ENCODE measurements around the gene DDIT4. TPM values are rescaled to one million over a fixed set of nuclear protein-coding genes. Genes with fewer than 3 reads are reported as not detected.
A peak's percentile ranks its signal among the peaks of the same experiment; 100 is the strongest.

DDIT4 gene
- total and polyA plus RNA-seq, 2 of the 8 experiments (the other 6 are each of a cell fraction or from before 2014, with no cell fraction given): 47.4 to 108 TPM

GRCh38 chr10:72297805-72298591 is 24.3 kb downstream of the DDIT4 start (continued):
- peak; percentile 57 for TF ChIP-seq TBP (IDR thresholded peaks at IDR 0.05; ENCODE audit: low read depth, low read length)
- 0 out of 2 replicates have a peak, but pooled peaks have one; percentile 27 for TF ChIP-seq JUN (IDR thresholded peaks at IDR 0.05; ENCODE audit: low read depth, low read length)
- TF ChIP-seq JUND (IDR thresholded peaks at IDR 0.05; ENCODE audit: low read length): peak; percentile 63
- 0 out of 2 replicates have a peak, but pooled peaks have one; percentile 8 for TF ChIP-seq BACH1 (IDR thresholded peaks at IDR 0.05; ENCODE audit: low read length)
- TF ChIP-seq TAF1 (IDR thresholded peaks at IDR 0.05; ENCODE audit: low read depth, low read length): peak; percentile 38; the same call in 1 of the 2 replicates
- peak; percentile 46; the same call in 1 of the 2 replicates for TF ChIP-seq PHF8 (conservative IDR thresholded peaks at IDR 0.05; ENCODE audit: low read depth, low read length)
- no peak; the same call in 1 of the 2 replicates for TF ChIP-seq E2F6 (IDR thresholded peaks at IDR 0.05)
- TF ChIP-seq NANOG (IDR thresholded peaks at IDR 0.05; ENCODE audit: insufficient read depth, low read depth, low read length, poor library complexity, severe bottlenecking): peak; percentile 95
- TF ChIP-seq POLR2A (IDR thresholded peaks at IDR 0.05; ENCODE audit: control extremely low read depth in 1 of 2, low read depth in 2 of 2, low read length in 2 of 2): peak in 1 of 2 experiments; percentile 13; a peak in 1 of 3 replicates
- 0 out of 2 replicates have a peak, but pooled peaks have one; percentile 28 for TF ChIP-seq POLR2AphosphoS5 (IDR thresholded peaks at IDR 0.05; ENCODE audit: low read depth, low read length)
- TF ChIP-seq MAX (IDR thresholded peaks at IDR 0.05): peak; percentile 74
- no peak for TF ChIP-seq SUZ12 (IDR thresholded peaks at IDR 0.05; ENCODE audit: low read length)
- TF ChIP-seq SP2 (IDR thresholded peaks at IDR 0.05; ENCODE audit: low read length): peak; percentile 55
- TF ChIP-seq EZH2 (IDR thresholded peaks at IDR 0.05; ENCODE audit: low read depth, low read length, severe bottlenecking): no peak
- peak; percentile 89 for TF ChIP-seq ASH2L (IDR thresholded peaks at IDR 0.05; ENCODE audit: low read length)

Measured in H1 (cell line).